HG03095 (cell line): ENCODE data around the gene CCL16.
"Not testable (repeated sequence)": the region's sequence is repeated elsewhere in the genome, so short reads cannot be mapped to it uniquely, and the experiment has no call there.

Source experiments
- ATAC-seq: cut with Tn5 transposase; IDR thresholded peaks from one replicate; pipeline ENCODE4 v1.9.1; 2021; ENCODE audit warnings: moderate library complexity; ENCODE audit not compliant: unreplicated experiment

The CCL16 gene, protein sequence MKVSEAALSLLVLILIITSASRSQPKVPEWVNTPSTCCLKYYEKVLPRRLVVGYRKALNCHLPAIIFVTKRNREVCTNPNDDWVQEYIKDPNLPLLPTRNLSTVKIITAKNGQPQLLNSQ

GRCh38 chr17:35981246-35981645 lies at the start of gene CCL16:
Gene CCL16, minus strand, starts transcription at chr17:35981497. Its CDS starts 77 bp downstream, at chr17:35981420.
- no peak for ATAC-seq

- no peak for ATAC-seq
These were observed 49.7 kb upstream of the CCL16 start for GRCh38 chr17:36030956-36031355.

DNA sequence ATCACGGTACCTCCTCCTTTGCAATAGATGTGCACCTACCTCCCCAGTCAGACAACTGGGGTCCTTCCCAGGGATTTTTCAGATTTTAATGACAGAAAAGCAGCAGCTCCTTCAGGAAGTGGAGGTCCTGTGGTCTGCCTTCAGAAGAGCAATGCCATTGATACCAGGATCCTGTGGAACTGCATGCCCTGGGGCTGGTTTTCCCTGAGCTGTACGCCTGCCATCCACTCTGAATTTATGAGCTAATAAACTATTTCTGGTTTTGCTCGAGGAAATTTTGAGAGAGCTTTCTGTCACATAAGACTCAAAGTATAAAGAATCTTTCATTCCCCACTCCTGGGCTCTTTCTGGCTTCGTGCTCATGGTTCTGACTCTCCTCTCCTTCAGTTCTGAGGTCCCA lies 46.5 kb upstream of the CCL16 start:
- ATAC-seq = no peak

DNA sequence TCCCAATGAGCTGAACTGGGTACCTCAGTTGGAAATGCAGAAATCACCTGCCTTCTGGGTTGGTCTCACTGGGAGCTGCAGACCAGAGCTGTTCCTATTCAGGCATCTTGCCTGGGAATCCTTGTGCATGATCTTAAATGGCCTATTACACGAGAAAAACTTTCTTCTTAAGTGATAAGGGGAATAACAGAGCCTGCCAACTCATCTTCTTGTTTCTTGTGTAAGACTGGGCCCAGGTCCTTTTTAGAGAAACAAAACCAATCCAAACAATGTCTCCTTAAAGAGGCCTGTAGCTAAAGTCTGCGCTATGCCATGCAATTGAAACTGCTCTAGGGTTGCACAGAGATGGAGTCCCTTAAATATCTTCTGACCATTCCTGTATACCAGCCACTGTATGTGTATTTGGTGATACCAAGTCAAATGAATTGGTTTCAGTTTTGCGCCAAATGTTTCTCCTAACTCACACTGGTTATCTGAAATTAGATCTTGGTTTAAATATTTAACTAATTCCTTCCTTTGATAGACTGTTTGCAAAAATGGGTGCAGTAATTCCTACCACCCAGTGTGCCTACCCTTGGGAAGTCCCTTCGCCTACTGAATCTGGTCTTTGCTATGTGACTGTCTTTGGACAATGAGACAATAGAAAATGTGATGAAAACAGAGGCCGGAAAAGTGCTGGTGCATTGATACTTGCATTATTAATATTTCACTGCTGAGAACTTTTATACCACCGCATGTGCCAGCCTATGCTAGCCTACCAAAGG lies 43.0 kb upstream of the CCL16 start:
- ATAC-seq = no peak

DNA sequence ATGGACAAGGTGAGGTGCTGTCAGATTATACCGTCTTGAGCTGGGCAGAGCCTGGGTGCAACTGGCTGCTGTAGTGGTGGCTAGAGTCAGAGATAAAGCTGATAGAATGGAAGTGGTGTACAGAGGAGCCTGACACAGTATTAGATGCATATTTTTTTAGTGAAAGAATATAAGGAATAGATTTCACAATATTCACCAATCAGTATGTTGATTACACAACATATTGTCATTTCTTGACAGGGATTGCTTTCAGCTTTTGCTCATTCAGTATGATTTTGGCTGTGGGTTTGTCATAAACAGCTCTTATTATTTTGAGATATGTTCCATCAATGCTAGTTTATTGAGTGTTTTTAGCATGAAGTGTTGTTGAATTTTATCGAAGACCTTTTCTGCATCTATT lies 38.1 kb upstream of the CCL16 start:
- ATAC-seq = no peak

GRCh38 chr17:36017799-36018198 lies 36.5 kb upstream of the CCL16 start, which contains the start of gene CCL23:
Gene CCL23, minus strand, starts transcription at chr17:36017972. Its CDS starts 75 bp downstream, at chr17:36017897.
- no peak for ATAC-seq

DNA sequence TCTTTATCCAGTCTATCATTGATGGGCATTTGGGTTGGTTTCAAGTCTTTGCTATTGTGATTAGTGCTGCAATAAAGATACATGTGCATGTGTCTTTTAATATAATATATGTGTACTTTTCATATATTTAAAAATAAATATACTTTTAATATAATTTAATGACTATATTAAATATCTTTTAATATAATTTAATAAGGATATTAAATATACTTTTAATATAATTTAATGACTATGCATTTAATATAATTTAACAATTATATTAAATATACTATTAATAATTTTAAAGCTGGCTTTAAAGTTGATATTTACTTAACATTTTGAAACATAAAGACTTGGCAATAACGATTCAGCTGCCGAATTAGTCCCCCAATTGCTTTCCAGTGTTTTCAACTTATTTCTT lies 35.3 kb upstream of the CCL16 start:
- no peak for ATAC-seq

- ATAC-seq = not testable (repeated sequence)
These were observed 34.6 kb upstream of the CCL16 start for GRCh38 chr17:36015895-36016294.

DNA sequence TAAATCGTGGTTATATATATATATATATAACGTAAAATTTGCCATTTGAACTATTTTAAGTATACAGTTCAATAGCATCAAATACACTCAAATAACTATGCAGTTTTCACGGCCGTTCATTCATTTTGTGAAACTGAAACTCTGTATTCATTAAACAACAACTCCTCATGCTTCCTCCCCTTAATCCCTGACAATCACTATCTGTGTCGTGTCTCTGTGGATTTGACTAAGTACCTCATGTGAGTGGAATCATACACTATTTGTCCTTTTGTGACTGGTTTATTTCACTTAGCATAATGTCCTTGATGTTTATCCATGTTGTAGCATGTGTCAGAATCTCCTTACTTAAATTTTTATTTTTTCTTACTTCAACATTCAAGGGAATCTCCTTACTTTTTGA lies 33.6 kb upstream of the CCL16 start:
- ATAC-seq = no peak

- no peak for ATAC-seq
These were observed 29.9 kb upstream of the CCL16 start for GRCh38 chr17:36011201-36011600.

- no peak for ATAC-seq
These were observed 27.8 kb upstream of the CCL16 start for GRCh38 chr17:36008998-36009665.

DNA sequence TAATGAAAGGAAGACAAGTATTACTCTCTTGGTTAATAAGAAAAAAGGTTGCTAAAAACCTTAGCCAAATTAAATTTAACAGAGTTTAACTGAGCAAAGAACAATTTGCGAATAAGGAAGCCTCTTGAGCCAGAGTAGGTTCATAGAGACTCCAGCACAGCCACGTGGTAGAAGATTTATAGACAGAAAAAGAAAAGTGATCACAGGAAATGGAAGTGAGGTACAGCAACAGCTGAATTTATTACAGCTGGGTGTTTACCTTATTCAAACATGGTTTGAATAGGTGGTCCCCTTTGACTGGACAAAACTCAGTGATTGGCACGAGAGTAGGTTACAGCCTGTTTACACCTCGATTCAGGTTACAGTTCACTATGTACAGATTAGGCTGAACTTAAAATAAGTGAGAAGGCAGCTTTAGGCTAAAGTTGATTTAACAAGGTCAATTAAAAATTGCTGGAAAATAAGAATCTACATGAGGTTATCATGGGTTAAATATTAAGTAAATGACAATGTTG lies 23.4 kb upstream of the CCL16 start:
- no peak for ATAC-seq

- ATAC-seq = no peak
These were observed 21.3 kb upstream of the CCL16 start for GRCh38 chr17:36002631-36003030.

DNA sequence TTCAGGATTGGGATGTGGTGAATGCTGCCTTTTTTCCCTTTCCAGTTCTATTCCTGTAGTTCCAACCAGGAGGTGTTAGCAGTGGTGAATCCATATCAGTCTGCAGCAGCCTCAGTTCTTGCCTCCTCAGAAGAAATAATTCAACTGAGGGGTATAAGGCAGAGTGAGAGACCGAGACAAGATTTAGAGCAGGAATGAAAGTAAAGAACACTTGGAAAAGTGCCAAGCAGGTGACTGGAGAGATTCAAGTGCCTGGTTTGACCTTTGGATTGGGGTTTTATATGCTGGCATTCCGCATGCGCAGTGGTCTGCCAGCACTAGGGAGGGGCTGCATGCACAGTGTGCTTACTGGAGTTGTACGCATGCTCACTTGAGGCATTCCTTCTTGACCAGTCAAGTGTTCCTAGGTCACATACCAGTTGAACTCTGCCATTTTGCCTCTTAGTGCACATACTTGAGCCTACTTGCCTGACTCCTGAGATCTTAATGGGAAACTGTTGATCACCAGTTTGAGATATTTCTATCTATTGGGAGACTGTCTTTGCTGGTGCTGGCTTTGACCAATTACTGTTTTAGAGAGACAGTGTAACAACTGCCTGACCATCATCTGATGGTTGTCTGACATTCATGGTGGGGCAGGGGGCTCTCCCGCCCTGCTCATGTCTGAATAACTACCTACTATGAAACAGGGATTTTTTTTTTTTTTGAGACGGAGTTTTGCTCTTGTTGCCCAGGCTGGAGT lies 20.7 kb upstream of the CCL16 start:
- no peak for ATAC-seq

- ATAC-seq = no peak
These were observed 19.9 kb upstream of the CCL16 start, which contains the start of gene CCL15 for GRCh38 chr17:36001110-36001771. Gene CCL15, minus strand, starts transcription at chr17:36001553. Its CDS starts 61 bp downstream, at chr17:36001492.

DNA sequence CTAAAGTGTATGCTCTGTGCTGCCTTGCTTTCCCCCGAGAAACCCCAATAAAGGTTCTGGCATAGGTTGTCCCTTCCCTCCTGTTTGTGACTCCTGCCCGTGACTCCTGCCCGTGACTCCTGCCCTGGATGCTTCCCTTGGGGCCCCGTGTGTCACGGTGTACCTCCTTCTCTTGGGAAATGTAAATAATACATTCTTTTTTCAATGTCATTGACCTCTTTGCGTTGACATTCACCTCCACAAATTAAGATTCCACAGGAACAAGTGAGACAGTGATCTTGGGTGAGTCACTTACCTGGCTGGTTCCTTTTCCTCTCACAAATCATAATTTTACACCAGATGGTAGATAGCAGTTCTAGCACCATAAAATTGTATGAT lies 19.4 kb upstream of the CCL16 start:
- ATAC-seq = no peak

GRCh38 chr17:35998756-35999155 lies 17.5 kb upstream of the CCL16 start:
- no peak for ATAC-seq

DNA sequence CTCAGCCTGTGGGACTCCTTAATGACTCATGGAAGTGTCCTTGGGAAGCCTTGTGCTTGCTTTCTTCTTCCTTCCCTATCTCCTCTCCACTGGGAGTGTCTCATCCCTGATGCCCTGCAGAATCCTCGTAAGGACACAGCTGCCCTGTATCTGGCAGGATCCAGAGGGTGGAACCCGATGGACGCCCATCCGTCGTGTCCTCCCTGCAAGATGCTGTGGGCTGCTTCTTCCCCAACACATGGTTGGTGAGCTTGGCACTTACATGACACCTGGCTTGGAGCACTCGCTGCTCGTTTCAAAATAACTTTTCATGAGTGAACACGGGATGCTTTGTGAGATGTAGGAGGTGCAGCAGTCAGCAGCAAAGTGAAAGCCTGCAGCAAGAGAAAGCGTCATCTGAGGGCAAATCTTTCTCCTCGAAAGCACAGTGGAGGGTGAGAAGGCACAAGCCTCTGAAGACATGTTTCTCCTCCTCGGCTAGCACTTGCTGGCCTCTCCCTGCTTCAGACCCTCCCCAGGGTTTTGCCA lies 16.8 kb upstream of the CCL16 start:
- ATAC-seq = no peak

- not testable (repeated sequence) for ATAC-seq
These were observed 14.0 kb upstream of the CCL16 start for GRCh38 chr17:35995346-35995745.

DNA sequence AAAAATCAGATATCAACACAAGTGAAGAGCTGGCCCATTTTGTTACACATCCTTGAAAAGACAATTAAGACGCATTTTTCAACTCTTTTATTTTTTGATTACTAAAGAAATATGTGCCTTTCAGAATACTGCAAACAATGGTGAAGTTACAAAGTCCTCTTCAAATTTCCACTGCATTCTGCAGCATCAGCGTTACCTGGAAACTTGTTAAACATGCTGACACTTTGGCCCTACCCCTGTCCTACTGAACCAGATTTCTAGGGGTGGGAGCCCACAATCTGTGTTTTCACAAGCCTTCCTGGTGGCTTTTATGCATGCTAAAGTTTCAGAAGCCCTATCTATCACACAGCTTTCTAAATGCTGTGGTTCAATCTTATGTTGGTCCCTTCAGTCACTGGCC lies 9.8 kb upstream of the CCL16 start:
- no peak for ATAC-seq
